GM20431 (cell line): ENCODE data around the gene HERC3.

Source experiments
- in situ Hi-C: fragments of 300-500 bp; cut with MseI, MboI; formaldehyde crosslinking; loops from one replicate; pipeline ENCODE4 v1.15.0; 2020; ENCODE audit warnings: low sequenced_read_pairs; ENCODE audit not compliant: unreplicated experiment

Gene HERC3

DNA sequence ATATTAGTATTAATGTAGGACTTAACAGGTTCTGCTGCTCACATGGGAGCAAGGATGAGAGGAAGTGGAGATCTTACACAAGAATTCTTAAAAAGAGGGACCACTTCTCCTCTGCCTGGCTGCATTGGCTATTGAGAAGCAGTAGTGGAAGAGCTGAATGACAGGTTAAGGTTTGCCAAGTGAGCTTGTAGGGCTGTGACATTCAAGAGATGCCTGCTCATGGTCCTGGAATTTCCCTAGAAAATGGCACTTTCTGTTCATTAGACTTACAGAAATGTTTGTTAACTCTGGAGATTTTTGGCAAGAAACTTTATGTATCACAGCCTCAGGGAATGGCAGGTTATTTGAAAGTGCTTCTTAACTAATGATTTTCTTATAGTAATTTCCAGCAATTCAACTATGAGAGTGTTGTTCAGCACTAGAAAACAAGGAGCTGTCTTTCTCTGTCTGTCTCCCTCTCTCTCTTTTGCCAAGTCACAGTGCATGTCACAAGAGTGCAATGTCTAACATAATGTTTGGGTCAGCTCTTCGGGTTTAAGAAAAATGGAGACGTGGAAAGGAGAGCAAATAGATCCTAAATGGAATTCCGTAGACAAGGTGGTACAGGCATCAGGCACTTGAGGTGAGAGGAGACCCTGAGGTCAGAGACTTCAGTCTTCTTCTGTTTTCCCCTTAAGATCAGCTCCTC, 113.7 kb downstream of the HERC3 start:
- in situ Hi-C loops = no loop called here

DNA sequence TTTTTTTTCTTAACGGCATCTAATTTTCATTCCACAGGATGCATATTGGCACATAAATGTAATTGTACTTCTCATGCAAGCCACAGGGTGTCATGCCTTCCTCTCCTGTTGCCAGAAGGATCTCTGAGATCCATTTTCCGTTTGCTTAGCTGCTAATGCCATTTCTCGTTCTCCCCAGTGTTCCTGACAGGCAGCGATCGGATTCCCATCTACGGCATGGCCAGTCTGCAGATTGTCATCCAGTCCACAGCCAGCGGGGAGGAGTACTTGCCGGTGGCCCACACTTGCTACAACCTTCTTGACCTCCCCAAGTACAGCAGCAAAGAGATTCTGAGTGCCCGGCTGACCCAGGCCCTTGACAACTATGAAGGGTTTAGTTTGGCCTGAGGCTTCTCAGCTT, 114.3 kb downstream of the HERC3 start:
- in situ Hi-C loops = no loop called here

DNA sequence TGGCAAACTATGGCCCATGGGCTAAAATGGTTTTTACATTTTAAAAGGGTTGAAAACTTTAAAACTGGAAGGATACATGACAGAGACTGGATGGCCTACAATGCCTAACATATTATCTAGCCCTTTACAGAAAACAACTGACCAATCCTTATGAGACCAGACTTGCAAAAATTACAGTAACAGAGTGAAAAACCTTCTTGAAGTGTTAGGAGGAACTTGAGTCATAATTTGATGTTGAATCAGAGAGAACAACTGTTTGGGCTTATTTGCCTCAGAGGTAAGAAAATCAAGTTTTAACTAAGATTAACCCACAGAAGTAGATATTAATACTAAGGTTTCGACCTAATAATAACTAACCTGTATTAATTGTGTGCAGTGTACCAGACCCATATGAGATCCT, 117.7 kb downstream of the HERC3 start:
- in situ Hi-C loops = no loop called here

DNA sequence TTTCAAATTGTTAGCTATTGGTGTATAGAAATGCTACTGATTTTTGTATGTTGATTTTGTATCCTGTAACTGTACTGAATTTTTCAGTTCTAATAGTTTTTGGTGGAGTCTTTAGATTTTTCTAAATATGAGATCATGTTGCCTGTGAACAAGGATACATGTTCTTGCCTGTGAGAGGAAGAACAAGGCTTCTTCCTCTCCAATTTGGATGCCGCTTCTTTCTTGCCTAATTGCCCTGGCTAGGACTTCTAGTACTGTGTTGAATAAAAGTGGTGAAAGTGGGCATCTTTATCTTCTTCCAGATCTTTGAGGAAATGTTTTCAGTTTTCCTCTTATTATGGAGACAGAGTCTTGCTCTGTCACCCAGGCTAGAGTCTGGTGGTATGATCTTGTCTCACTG, 121.5 kb downstream of the HERC3 start:
- in situ Hi-C loops = no loop called here

DNA sequence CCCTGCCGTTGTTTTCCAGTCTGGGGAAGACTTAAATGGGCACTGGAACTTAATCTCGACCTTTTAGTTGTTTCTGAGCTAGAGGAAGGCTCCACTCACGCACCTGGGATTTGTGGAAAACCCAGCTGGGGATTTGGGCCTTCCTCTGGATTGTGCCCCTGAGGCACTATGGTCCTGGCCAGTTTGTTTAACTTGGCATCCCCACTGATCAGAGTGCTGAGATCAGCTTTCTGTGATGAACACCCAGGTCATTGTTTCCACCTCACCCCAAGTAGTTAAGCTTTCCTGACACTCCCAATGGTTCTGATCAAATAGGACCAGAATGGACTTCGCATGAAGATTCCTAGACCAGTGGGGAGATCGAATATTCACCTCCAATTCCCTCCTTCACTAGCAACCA, 125.8 kb downstream of the HERC3 start:
- in situ Hi-C loops = no loop called here

DNA sequence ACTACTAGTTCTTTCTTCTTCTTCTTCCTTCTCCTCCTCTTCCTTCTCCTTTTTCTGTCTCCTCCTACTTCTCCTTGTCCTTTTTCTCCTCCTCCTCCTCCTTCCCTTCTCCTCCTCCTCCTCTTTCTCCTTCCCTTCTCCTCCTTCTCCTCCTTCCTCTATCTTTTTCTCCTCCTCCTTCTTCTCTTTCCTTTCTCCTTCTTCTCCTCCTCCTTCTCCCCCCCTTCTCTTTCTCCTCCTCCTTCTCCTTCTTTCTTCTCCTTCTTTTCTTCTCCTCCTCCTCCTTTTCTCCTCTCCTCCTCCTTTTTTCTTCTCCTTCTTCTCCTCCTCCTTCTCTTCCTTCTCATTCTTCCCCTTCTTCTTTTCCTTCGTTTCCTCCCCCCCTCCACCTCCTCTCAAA, 127.1 kb downstream of the HERC3 start:
- in situ Hi-C loops = no loop called here

DNA sequence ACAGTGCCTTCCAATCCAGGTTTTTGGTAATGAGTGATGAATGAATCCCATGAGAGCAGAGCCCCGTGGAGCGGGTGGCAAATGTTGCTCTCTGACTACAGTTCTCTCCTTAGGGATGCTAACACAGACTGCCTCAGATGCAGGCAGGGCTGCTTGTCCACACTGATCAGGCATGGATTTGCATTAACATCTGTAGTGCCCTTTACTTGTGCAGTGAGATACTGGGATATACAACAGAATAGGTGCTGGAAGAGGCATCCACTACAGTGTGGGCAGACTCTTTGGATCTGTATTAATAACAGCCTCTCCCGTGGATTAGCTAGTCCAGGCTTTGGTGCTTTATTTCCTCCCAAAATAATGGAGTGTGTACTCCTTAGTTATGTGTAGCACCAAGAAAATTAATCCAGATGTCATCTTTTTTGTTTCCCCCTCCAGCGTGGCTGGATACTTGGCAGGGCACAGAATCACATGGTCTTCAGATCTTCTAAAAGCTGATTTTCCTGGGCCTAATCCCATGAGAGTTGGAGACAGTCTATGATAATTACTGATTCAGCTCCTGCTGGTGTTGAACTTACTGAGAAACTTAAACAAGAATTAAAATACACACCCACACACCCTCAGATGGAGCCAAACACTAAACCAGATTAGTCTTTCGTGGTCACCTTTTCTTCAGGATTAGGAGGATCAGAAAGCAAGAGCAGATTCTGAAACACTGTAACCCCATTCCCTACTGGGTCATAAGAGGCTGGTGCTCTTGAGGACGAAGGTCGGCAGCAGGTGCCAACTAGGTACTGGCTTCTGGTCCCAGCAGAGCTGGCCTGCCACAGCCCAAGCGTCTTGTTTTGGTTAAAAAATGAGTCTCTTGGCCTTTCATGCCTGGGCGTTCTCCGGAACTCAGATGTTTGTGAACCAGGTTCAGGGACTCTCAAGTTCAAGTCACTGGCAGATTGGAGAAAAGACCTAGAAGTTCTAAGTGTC, 128.5 kb downstream of the HERC3 start:
- in situ Hi-C loops = no loop called here

DNA sequence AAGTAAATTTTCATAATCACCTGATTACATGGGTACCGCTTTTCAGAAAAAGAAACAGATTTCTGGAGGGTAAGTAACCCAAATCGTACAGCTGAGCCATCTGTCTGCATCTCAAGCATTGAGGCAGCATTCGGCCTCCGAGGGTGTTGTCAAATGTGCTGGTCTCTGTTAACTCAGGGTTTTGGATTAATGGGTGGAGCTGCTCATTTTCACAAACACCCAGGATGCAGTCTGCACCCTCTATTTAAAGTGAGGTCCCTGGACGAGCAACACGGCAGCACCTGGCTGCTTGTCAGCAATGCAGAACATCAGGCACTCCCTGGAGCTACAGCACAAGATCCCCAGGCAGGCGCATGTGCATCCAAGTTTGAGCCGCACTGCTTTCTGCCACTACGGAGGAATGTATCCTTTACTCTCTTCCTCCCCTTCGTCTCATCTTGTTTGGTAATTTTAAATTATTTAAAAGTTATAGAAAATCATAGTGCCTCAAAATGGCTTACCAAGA, 130.0 kb downstream of the HERC3 start:
- in situ Hi-C loops = no loop called here

DNA sequence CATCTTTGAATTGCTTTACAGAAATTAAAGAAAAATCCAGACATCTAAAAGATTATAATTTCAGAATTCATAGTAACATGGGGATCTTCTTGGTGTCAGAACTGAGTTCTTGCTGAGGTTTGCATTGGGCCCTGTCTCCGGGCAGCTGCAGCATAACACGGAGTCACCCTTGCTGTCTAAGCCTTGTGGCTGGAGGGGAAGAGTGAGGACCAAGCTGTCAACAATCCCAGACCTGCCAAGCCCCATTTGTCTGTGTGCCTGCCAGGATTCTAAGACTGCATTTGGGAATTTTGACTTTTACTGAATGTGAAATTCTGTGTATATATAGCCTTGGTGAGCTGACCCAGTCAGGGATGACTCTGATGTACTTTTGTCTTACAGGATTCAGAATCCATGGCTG, 130.5 kb downstream of the HERC3 start:
- in situ Hi-C loops = no loop called here

DNA sequence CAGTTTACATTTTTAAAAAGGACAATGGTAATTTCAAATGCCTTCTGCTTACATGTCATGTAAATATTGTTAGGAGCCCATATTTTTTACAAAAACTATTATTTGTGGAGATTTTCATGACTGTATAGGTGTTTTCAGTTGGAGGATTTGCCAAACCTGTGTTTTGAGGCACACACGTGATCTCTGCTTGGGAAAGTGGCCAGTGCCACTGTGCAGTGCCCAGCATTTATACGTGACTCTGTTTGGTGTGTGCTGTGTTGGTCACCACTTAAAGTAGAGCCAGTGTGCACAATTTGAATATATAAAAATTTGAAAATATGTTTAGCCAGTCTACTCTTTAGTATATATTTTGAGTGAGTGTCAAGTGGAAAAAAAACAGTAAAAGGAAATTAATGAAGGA, 132.1 kb downstream of the HERC3 start:
- in situ Hi-C loops = no loop called here

DNA sequence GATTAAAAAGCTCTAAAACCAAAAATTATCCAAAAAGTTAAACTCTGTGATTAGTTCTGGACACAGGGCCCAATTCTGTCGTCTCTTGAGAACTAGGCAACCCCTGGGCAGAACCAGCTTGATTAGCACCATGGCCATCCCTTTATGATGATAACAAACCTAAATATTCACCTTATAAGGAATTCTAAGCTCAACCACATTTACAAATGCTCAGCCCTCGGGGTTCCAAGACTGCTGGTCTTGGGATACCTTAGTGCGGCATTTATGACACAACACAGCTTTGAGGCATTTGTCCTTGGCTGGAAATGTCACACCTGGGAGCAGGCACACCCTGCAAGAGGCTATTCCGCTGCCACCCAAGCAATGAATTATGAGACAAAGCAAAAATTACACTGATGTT, 132.9 kb downstream of the HERC3 start:
- in situ Hi-C loops = no loop called here

DNA sequence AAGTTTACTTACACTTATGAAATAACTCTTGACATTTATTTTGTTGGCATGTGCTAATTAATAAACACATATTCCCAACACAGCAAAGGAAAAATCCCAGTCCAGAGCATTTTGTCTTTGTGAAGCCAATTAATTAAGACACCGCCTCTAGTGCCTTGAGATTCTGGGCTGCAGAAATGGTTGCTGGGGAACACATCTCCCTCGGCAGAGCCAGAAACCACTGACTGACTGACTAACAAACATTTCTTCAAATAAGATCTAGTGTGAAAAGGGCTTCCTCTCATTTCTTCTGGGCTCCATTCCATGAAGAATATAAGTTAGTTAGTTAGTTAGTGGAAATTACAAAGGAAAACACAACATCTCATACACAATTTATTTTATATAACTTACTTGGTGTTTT, 133.7 kb downstream of the HERC3 start:
- in situ Hi-C loops = no loop called here

DNA sequence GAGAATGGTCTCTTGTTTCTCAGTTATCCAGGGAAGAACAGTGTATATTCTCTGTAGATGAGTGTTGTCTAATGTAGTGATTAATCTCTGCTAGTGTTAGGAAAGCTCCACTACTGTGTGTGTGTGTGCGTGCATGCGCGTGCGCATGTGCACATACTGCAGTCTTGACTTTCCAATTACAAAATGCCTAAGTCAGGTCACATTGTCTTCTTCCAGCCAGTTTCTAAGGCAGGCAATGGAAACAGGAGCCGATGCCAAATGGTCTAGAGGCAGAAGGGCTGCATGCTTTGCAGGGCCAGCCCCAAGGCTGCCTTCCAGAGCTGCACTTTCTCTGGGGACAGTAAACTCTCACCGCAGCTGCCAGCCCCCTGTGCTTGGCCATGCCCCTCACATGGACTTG, 135.9 kb downstream of the HERC3 start:
- in situ Hi-C loops = no loop called here

DNA sequence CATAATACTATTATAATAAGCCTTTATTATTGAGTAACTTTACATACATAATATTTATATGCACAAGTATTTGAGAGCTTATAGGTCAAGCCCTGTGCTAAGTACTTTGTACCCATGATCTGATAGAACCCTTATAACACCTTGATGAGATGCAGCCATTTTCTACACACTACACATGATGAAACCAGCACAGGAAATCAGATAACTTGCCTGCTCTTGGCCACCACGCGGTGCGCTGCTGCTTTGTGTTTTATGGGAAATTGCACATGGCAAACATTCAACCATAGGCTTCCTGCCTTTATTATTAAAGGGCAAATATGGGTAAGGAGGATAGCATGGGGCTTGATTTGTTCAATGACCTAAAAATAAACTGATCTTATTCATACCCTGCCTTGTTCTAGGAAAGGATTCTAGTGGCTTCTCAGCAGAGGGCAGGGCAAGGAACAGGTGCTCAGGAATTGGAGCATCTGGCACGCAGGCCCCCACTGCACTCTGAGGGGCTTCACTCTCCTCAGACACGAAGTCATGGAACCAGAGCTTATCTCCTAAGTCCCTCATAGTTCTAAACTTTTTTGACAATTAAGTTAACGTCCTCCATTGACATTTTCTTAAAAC, 137.0 kb downstream of the HERC3 start:
- in situ Hi-C loops = no loop called here

DNA sequence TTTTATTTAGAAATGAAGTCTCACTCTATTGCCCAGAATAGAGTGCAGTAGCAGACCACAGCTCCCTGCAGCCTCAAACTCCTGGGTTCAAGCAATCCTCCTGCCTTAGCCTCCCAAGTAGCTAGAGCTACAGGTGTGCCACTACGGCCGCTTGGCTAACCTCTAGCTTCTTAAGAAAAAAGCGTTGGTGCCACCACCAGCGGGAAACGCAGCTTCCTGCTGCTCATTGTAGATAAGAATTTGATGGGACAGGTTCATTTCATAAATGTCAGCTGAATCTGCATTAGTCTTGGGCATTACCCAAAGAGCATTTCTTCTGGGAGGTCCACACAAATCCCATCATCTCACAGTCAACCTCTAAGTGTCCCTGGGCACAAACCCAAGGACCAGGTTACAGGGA, 138.5 kb downstream of the HERC3 start:
- in situ Hi-C loops = no loop called here

DNA sequence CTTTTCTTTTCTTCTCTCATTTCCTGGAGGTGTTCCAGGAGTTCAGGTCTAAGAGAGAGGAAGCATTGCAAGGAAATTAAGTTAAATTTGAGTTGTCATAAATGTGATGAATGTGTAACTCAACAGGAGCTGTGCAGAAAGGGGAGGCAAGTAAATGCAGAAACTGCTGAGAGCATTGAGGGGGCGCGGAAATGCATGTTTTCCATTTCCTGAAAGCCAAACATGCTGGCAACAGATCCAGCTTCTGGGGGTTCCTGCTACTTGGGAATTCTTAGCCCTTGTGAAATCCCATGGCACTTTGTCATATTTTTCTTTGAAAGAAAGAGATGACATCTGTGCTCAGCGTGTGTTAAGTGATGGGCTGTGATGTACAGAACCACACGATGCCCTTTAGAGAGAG, 139.1 kb downstream of the HERC3 start:
- in situ Hi-C loops = no loop called here

DNA sequence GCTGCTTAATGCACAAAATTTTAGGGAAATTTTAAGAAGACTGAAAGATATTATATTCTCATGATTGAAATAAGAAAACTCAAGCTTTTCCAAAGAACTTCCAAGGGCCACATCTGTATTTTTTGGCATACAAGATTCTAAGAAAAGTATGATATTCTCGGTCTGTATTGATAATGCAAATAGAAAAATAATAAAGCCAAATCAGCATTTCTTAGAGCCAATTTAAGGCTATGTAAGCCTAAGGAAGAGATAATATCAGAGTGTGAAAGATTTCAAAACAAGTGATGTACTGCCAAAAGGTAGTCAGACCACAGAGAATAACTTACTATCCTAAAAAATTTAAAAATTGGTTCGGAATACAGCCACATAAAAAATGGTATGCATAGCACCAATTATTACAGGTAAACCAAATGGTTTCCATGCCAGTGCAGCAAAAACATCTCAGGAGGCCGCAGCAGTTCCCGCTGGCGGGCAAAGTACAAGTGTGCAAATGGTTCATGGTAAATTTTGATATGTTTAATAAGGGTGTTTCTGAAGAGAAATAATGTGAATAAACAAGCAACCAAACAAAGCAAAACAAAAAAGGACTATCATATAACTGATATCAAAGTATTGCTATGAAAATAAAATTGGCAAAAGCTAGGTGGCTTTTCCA, 140.6 kb downstream of the HERC3 start:
- in situ Hi-C loops = no loop called here

DNA sequence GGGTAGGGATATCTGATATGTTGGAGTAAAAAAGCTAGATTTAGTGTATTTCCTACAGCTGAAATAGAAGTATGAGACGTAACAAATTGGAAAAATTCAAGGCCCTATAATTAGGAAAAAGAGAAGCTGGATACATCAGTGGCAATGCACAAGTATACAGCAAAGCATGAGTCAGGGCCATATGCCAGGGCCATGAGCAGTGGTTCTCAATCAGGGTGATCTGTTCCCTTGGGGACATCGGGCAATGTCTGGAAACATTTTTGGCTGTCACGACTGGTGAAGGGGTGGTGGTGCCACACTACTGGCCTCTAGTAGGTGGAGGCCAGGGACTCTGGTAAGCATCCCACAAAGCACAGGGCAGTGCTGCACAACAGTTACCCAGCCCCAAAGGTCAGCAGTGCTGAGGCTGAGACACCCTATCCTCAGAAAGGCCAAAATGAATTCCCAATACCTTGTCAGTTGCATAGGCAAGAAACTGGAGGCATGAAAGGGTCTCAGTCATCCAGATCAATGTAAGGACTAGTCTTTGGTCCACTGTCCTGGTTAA, 142.2 kb downstream of the HERC3 start:
- in situ Hi-C loops = no loop called here

DNA sequence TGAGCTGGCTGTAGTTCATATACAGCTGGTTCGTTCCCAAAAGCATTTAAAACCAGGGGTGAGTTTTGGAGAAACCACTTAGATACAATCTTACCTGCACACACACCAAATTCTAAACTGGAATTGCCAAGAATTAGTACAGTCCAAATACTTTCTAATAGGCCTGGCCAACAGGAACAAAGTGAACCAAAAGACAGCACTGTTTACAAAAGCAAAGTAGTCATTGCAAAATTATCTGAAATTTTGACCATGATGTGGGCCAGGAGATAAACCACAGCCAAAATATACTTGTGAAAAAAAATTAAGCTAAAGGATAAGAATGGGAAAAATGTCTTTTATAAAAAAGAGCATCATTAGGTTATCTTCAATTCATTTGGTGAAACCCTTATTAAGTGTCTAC, 143.3 kb downstream of the HERC3 start:
- in situ Hi-C loops = no loop called here

DNA sequence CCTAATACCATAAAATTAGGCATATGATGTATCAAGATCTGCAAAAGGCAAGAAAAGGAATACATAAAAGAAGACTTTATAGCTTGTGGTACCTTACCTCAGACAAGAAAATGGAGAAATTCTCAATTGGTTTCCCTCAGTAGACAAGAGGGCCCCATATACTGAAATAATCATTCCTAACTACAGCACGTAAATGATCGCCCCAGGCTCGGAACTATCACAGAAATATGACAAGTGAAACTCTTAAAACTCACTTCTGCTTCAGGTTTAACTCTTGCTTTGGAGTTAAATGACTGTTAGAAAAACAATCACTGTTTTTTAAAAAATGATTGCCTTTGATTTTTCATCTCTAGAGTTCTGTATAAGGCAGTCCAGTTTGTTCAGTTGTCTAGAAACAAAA, 144.0 kb downstream of the HERC3 start:
- in situ Hi-C loops = no loop called here
